SK-N-MC (cell line): ENCODE data around the gene NTNG1.

Experiments
- DNase-seq: peaks from one replicate; pipeline ENCODE4 v3.0.0-alpha.2; 2011; ENCODE audit warnings: low read depth, low spot score
- H3K27ac ChIP-seq: fragments of 200-600 bp; sonication (generic); 2 replicates; pipeline ENCODE4 v1.5.1; 2016; ENCODE audit warnings: mixed run types
- H3K36me3 ChIP-seq: fragments of 200-600 bp; sonication (generic); 2 replicates; pipeline ENCODE4 v1.6.1; 2017; ENCODE audit warnings: antibody characterized with exemption, low read length, mixed read lengths; ENCODE audit not compliant: insufficient read depth
- H3K4me3 ChIP-seq: fragments of 200-600 bp; sonication (generic); 2 replicates; pipeline ENCODE4 v1.5.1; 2016
- H3K9ac ChIP-seq: fragments of 200-600 bp; sonication (generic); 2 replicates; pipeline ENCODE4 v1.8.0; 2017; ENCODE audit warnings: mixed run types, mixed read lengths; ENCODE audit not compliant: insufficient read length
- H3K9me3 ChIP-seq: fragments of 200-600 bp; sonication (generic); 2 replicates; pipeline ENCODE4 v1.6.1; 2017; ENCODE audit warnings: low read depth, mild to moderate bottlenecking, antibody characterized with exemption, low read length, moderate library complexity, mixed read lengths
- EZH2 ChIP-seq: fragments of 200-600 bp; sonication (generic); IDR thresholded peaks from one replicate; pipeline ENCODE4 v1.6.1; 2017; ENCODE audit warnings: antibody characterized with exemption
- FOXP2 ChIP-seq: optimal IDR thresholded peaks from 2 replicates; pipeline ENCODE3; 2011; ENCODE audit warnings: mild to moderate bottlenecking, moderate library complexity; ENCODE audit not compliant: insufficient read depth; ENCODE audit errors: extremely low read length, control extremely low read depth
- POLR2AphosphoS5 ChIP-seq: IDR thresholded peaks from 2 replicates; pipeline ENCODE4 v1.6.1; 2012; ENCODE audit warnings: mild to moderate bottlenecking, low read depth, low read length, borderline replicate concordance

The NTNG1 gene

GRCh38 chr1:107405236-107405635 is 264.4 kb downstream of the NTNG1 start:
- Histone ChIP-seq H3K4me3 (no peak overlapping the region), H3K36me3 (no peaks in the 10 kb centered on the region), H3K27ac (no peak overlapping the region), H3K9me3 (no peaks in the 10 kb centered on the region), H3K9ac (no peak overlapping the region)
- TF ChIP-seq EZH2 (no peak), FOXP2 (no peak), POLR2AphosphoS5 (no peak)
- DNase-seq, result no peak

GRCh38 chr1:107407011-107407410 is 266.2 kb downstream of the NTNG1 start:
- no peak for DNase-seq
- no peak overlapping the region for H3K9ac ChIP-seq
- no peak for TF ChIP-seq POLR2AphosphoS5
- TF ChIP-seq FOXP2, result no peak
- TF ChIP-seq EZH2, result no peak
- H3K27ac ChIP-seq, result no peak overlapping the region
- no peak overlapping the region for H3K4me3 ChIP-seq
- H3K36me3 ChIP-seq, result no peaks in the 10 kb centered on the region
- H3K9me3 ChIP-seq, result no peaks in the 10 kb centered on the region

- TF ChIP-seq POLR2AphosphoS5, result no peak
- TF ChIP-seq EZH2, result no peak
- TF ChIP-seq FOXP2, result no peak
- no peak for DNase-seq
- Histone ChIP-seq H3K9me3 (no peaks in the 10 kb centered on the region), H3K27ac (no peak overlapping the region), H3K4me3 (no peak overlapping the region), H3K36me3 (no peaks in the 10 kb centered on the region), H3K9ac (no peak overlapping the region)
These were observed 272.7 kb downstream of the NTNG1 start for GRCh38 chr1:107413546-107413945.

GRCh38 chr1:107413951-107414350 is 273.1 kb downstream of the NTNG1 start:
- no peaks in the 10 kb centered on the region for H3K36me3 ChIP-seq
- no peaks in the 10 kb centered on the region for H3K9me3 ChIP-seq
- TF ChIP-seq POLR2AphosphoS5 (no peak), EZH2 (no peak), FOXP2 (no peak)
- H3K9ac ChIP-seq, result no peak overlapping the region
- H3K4me3 ChIP-seq, result no peak overlapping the region
- no peak for DNase-seq
- no peak overlapping the region for H3K27ac ChIP-seq

GRCh38 chr1:107414550-107414949 is 273.7 kb downstream of the NTNG1 start:
- DNase-seq, result no peak
- Histone ChIP-seq H3K27ac (no peak overlapping the region), H3K9me3 (no peaks in the 10 kb centered on the region), H3K4me3 (no peak overlapping the region), H3K36me3 (no peaks in the 10 kb centered on the region), H3K9ac (no peak overlapping the region)
- TF ChIP-seq POLR2AphosphoS5 (no peak), EZH2 (no peak), FOXP2 (no peak)

- TF ChIP-seq FOXP2, result no peak
- no peak for TF ChIP-seq EZH2
- TF ChIP-seq POLR2AphosphoS5, result no peak
- H3K9me3 ChIP-seq, result no peaks in the 10 kb centered on the region
- no peak overlapping the region for H3K9ac ChIP-seq
- no peak overlapping the region for H3K4me3 ChIP-seq
- DNase-seq, result no peak
- H3K27ac ChIP-seq, result no peak overlapping the region
- H3K36me3 ChIP-seq, result no peaks in the 10 kb centered on the region
These were observed 274.4 kb downstream of the NTNG1 start for GRCh38 chr1:107415241-107415640.

- H3K9ac ChIP-seq, result no peak overlapping the region
These were observed 278.2 kb downstream of the NTNG1 start for GRCh38 chr1:107419003-107419402.

GRCh38 chr1:107422901-107423300 is 282.1 kb downstream of the NTNG1 start:
- H3K9ac ChIP-seq, result no peak overlapping the region
- no peak for DNase-seq
- H3K27ac ChIP-seq, result no peak overlapping the region
- TF ChIP-seq FOXP2 (no peak), POLR2AphosphoS5 (no peak), EZH2 (no peak)
- no peak overlapping the region for H3K4me3 ChIP-seq
- no peaks in the 10 kb centered on the region for H3K36me3 ChIP-seq
- peaks cover 6% of the 10 kb centered on the region; the same call in 1 of the 2 replicates for H3K9me3 ChIP-seq

More at GRCh38 chr1:107419003-107419402, 278.2 kb downstream of the NTNG1 start:
- TF ChIP-seq EZH2 (no peak), POLR2AphosphoS5 (no peak), FOXP2 (no peak)
- no peak for DNase-seq
- Histone ChIP-seq H3K9me3 (no peaks in the 10 kb centered on the region), H3K36me3 (no peaks in the 10 kb centered on the region), H3K4me3 (no peak overlapping the region), H3K27ac (no peak overlapping the region)
